ENCODE measurements around the gene CEP95.

The CEP95 gene

GRCh38 chr17:64496348-64496785 is 10.4 kb upstream of the CEP95 start:
- peak; percentile 30 for DNase-seq

GRCh38 chr17:64496786-64497564 is 9.8 kb upstream of the CEP95 start, which contains the start of gene POLG2:
POLG2 (minus strand) TSS chr17:64497054; CDS start chr17:64496968, 86 bp downstream.
- peak; percentile 96 for DNase-seq

GRCh38 chr17:64497565-64498035 is 9.2 kb upstream of the CEP95 start:
- no peak for DNase-seq

GRCh38 chr17:64498308-64499203 is 8.2 kb upstream of the CEP95 start:
- DNase-seq: peak; percentile 37

- peak; percentile 39 for DNase-seq
These were observed 6.8 kb upstream of the CEP95 start for GRCh38 chr17:64499805-64500486.

- peak; percentile 20 for DNase-seq
These were observed 6.3 kb upstream of the CEP95 start for GRCh38 chr17:64500487-64500859.

GRCh38 chr17:64500862-64501765 is 5.7 kb upstream of the CEP95 start:
- DNase-seq: peak; percentile 24

GRCh38 chr17:64502021-64502420 is 4.8 kb upstream of the CEP95 start:
- DNase-seq: peak; percentile 17

GRCh38 chr17:64502809-64503208 is 4.0 kb upstream of the CEP95 start:
- no peak for DNase-seq

GRCh38 chr17:64503341-64503740 is 3.4 kb upstream of the CEP95 start:
- peak; percentile 17 for DNase-seq

GRCh38 chr17:64503821-64504768 is 2.7 kb upstream of the CEP95 start:
- peak; percentile 14 for DNase-seq

- DNase-seq: no peak
These were observed 1.9 kb upstream of the CEP95 start for GRCh38 chr17:64504769-64505339.

GRCh38 chr17:64505340-64506200 is 1.2 kb upstream of the CEP95 start:
- peak; percentile 92 for DNase-seq

GRCh38 chr17:64506201-64506575 is 589 bp upstream of the CEP95 start, which contains the start of gene DDX5:
DDX5 (minus strand) TSS chr17:64506289; CDS start chr17:64506119, 170 bp downstream.
- peak; percentile 98 for DNase-seq

GRCh38 chr17:64507413-64507782 is 621 bp downstream of the CEP95 start:
- peak; percentile 82 for DNase-seq

GRCh38 chr17:64508683-64509082 is 1.9 kb downstream of the CEP95 start:
- DNase-seq: no peak

GRCh38 chr17:64509179-64509578 is 2.4 kb downstream of the CEP95 start:
- no peak for DNase-seq

GRCh38 chr17:64515419-64515818 is 8.6 kb downstream of the CEP95 start:
- no peak for DNase-seq

- no peak for DNase-seq
These were observed 9.1 kb downstream of the CEP95 start for GRCh38 chr17:64515829-64516228.

Measured in CD4-positive, alpha-beta T cell treated with Interleukin-17A for 1 hour (primary cell).